ENCODE data around the gene AAMP. TPM values are rescaled to one million over a fixed set of nuclear protein-coding genes. Genes with fewer than 3 reads are reported as not detected.
A peak's percentile ranks its signal among the peaks of the same experiment; 100 is the strongest.
"Not testable (repeated sequence)": the region's sequence is repeated elsewhere in the genome, so short reads cannot be mapped to it uniquely, and the experiment has no call there.

Gene AAMP
- total RNA-seq, result 10 to 100 TPM; 95.9 to 97.5 TPM

GRCh38 chr2:218269900-218270720 lies at the start of gene AAMP, which contains the start of gene PNKD:
Gene AAMP, minus strand, starts transcription at chr2:218270137. Its CDS starts 51 bp downstream, at chr2:218270086.
Gene PNKD, plus strand, starts transcription at chr2:218270519. Its CDS starts 17 bp downstream, at chr2:218270536.
- H3K9me3 ChIP-seq, result no peaks in the 10 kb centered on the region
- H3K36me3 ChIP-seq, result peaks cover 38% of the 10 kb centered on the region
- no peaks in the 10 kb centered on the region for H3K27me3 ChIP-seq (replicated peaks; ENCODE audit: insufficient read depth)
- H3K4me1 ChIP-seq (ENCODE audit: control insufficient read depth in 1 of 2, low read depth in 2 of 2), result peaks cover 29 to 51% of the 10 kb centered on the region in 2 donors
- no peak for TF ChIP-seq CTCF (IDR thresholded peaks at IDR 0.05)
- H3K4me3 ChIP-seq, result peak within 1 kb of the TSS; percentile 84
- DNase-seq (ENCODE audit: low spot score), result peak; percentile 99
- ATAC-seq (ENCODE audit: insufficient number of reproducible peaks, low FRiP score, low read depth), result peak; percentile 87
- H3K27ac ChIP-seq, result peak within 1 kb of the TSS; percentile 69 to 81

GRCh38 chr2:218318241-218318640 lies 48.3 kb upstream of the AAMP start:
- no peak overlapping the region for H3K27ac ChIP-seq
- no peak for TF ChIP-seq CTCF (IDR thresholded peaks at IDR 0.05)
- H3K4me3 ChIP-seq, result no peak overlapping the region
- no peaks in the 10 kb centered on the region for H3K27me3 ChIP-seq (replicated peaks; ENCODE audit: insufficient read depth)
- ATAC-seq (ENCODE audit: insufficient number of reproducible peaks, low FRiP score, low read depth) (no peak), DNase-seq (ENCODE audit: low spot score) (no peak)
- no peaks in the 10 kb centered on the region for H3K36me3 ChIP-seq
- no peaks in the 10 kb centered on the region for H3K9me3 ChIP-seq
- peaks cover 5 to 10% of the 10 kb centered on the region in 2 donors for H3K4me1 ChIP-seq (ENCODE audit: control insufficient read depth in 1 of 2, low read depth in 2 of 2)

GRCh38 chr2:218317835-218318234 lies 47.9 kb upstream of the AAMP start:
- DNase-seq (ENCODE audit: low spot score) (no peak), ATAC-seq (ENCODE audit: insufficient number of reproducible peaks, low FRiP score, low read depth) (no peak)
- Histone ChIP-seq H3K9me3 (no peaks in the 10 kb centered on the region), H3K27ac (no peak overlapping the region), H3K4me1 (ENCODE audit: control insufficient read depth in 1 of 2, low read depth in 2 of 2) (peaks cover 5 to 10% of the 10 kb centered on the region in 2 donors), H3K36me3 (no peaks in the 10 kb centered on the region), H3K4me3 (no peak overlapping the region), H3K27me3 (replicated peaks; ENCODE audit: insufficient read depth) (no peaks in the 10 kb centered on the region)
- TF ChIP-seq CTCF (IDR thresholded peaks at IDR 0.05), result no peak

- no peak for ATAC-seq (ENCODE audit: insufficient number of reproducible peaks, low FRiP score, low read depth)
- TF ChIP-seq CTCF (IDR thresholded peaks at IDR 0.05), result no peak
Measured at GRCh38 chr2:218317303-218317630, 47.3 kb upstream of the AAMP start.

GRCh38 chr2:218315397-218315796 lies 45.5 kb upstream of the AAMP start:
- TF ChIP-seq CTCF (IDR thresholded peaks at IDR 0.05), result no peak
- H3K36me3 ChIP-seq, result no peaks in the 10 kb centered on the region
- no peaks in the 10 kb centered on the region for H3K4me1 ChIP-seq (ENCODE audit: control insufficient read depth in 1 of 2, low read depth in 2 of 2)
- H3K27me3 ChIP-seq (replicated peaks; ENCODE audit: insufficient read depth), result no peaks in the 10 kb centered on the region
- DNase-seq (ENCODE audit: low spot score) (no peak), ATAC-seq (ENCODE audit: insufficient number of reproducible peaks, low FRiP score, low read depth) (no peak)
- no peak overlapping the region for H3K4me3 ChIP-seq
- H3K9me3 ChIP-seq, result no peaks in the 10 kb centered on the region
- no peak overlapping the region for H3K27ac ChIP-seq

More at GRCh38 chr2:218317303-218317630, 47.3 kb upstream of the AAMP start:
- H3K4me1 ChIP-seq (ENCODE audit: control insufficient read depth in 1 of 2, low read depth in 2 of 2), result peaks cover 2 to 4% of the 10 kb centered on the region in 2 donors
- no peaks in the 10 kb centered on the region for H3K9me3 ChIP-seq
- no peaks in the 10 kb centered on the region for H3K36me3 ChIP-seq
- H3K4me3 ChIP-seq, result no peak overlapping the region
- no peak for DNase-seq (ENCODE audit: low spot score)
- no peak overlapping the region for H3K27ac ChIP-seq
- H3K27me3 ChIP-seq (replicated peaks; ENCODE audit: insufficient read depth), result no peaks in the 10 kb centered on the region

- DNase-seq (ENCODE audit: low spot score); H3K9me3 ChIP-seq; ATAC-seq (ENCODE audit: insufficient number of reproducible peaks, low FRiP score, low read depth); H3K36me3 ChIP-seq; H3K27me3 ChIP-seq (replicated peaks; ENCODE audit: insufficient read depth); H3K4me3 ChIP-seq; H3K4me1 ChIP-seq (ENCODE audit: control insufficient read depth in 1 of 2, low read depth in 2 of 2); H3K27ac ChIP-seq: not testable (repeated sequence)
Measured at GRCh38 chr2:218314764-218315163, 44.8 kb upstream of the AAMP start.

All from thoracic aorta (tissue), 2 donors.